Right lung (tissue), 5 donors: ENCODE data around the gene GINS1. TPM values are rescaled to one million over a fixed set of nuclear protein-coding genes. Genes with fewer than 3 reads are reported as not detected.

ENCODE experiments used
- DNase-seq, 2 donors: peaks; one replicate each; pipeline ENCODE4 v3.0.0-alpha.2; 2013
- polyA plus RNA-seq, 5 donors: library from polyadenylated mRNA; unstranded; fragments of 120-200 nt; gene quantifications; one replicate each; pipeline versions ENCODE4 v1.2.1 to v1.2.3, GENCODE V29; 2013; ENCODE audit warnings: inconsistent platforms in 1 of 5, low replicate concordance in 1 of 5; ENCODE audit not compliant: insufficient read length in 5 of 5, insufficient read depth in 1 of 5

The GINS1 gene
- polyA plus RNA-seq, 5 donors, result 12.6 to 25.5 (median 16.7) TPM

GRCh38 chr20:25476106-25477013 is 68.9 kb downstream of the GINS1 start:
- no peak for DNase-seq

GRCh38 chr20:25477014-25477882 is 69.8 kb downstream of the GINS1 start:
- no peak for DNase-seq

- no peak for DNase-seq
Measured at GRCh38 chr20:25478889-25479568, 71.6 kb downstream of the GINS1 start.

- no peak for DNase-seq
Measured at GRCh38 chr20:25479638-25480037, 72.2 kb downstream of the GINS1 start.

- no peak for DNase-seq
Measured at GRCh38 chr20:25480156-25480555, 72.7 kb downstream of the GINS1 start.

- DNase-seq, result no peak
Measured at GRCh38 chr20:25480797-25481196, 73.3 kb downstream of the GINS1 start.

GRCh38 chr20:25481235-25481917 is 73.9 kb downstream of the GINS1 start:
- no peak for DNase-seq

- no peak for DNase-seq
Measured at GRCh38 chr20:25481918-25482253, 74.4 kb downstream of the GINS1 start.

- DNase-seq, result no peak
Measured at GRCh38 chr20:25483431-25484132, 76.1 kb downstream of the GINS1 start.

- DNase-seq, result no peak
Measured at GRCh38 chr20:25484224-25484846, 76.9 kb downstream of the GINS1 start.

GRCh38 chr20:25484911-25485511 is 77.5 kb downstream of the GINS1 start:
- DNase-seq, result no peak

- no peak for DNase-seq
Measured at GRCh38 chr20:25485872-25486271, 78.4 kb downstream of the GINS1 start.

- no peak for DNase-seq
Measured at GRCh38 chr20:25486377-25486776, 78.9 kb downstream of the GINS1 start.

GRCh38 chr20:25487306-25487705 is 79.8 kb downstream of the GINS1 start:
- no peak for DNase-seq

GRCh38 chr20:25487975-25488374 is 80.5 kb downstream of the GINS1 start:
- DNase-seq, result no peak

- no peak for DNase-seq
Measured at GRCh38 chr20:25489221-25489871, 81.9 kb downstream of the GINS1 start.

- no peak for DNase-seq
Measured at GRCh38 chr20:25490656-25491445, 83.4 kb downstream of the GINS1 start.

- no peak for DNase-seq
Measured at GRCh38 chr20:25491446-25492038, 84.1 kb downstream of the GINS1 start.
